ENCODE results near the gene ESPN.

ESPN gene

DNA sequence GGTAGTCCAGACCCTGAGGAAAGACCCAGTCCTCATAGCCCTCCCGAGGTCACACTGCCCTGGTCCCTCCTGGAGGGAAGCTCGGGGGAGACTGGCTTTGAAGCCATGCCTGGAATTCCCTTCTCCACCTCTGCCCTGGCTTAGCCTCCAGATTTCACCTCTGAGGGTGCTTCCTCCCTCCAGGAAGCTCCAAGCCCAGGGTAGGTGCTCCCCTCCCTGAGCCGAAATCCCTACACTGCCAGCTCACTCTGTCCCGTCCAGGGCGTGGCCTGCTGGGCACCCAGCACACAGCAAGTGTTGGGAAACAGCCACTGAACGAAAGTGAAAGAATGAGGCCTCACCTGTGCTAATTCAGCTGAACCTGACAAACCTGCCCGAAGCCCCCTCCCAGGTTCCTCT is 47.4 kb downstream of the ESPN start:
- ATAC-seq = no peak
- Mint-ChIP-seq H3K9me3 (no peaks in the 10 kb centered on the region), H3K27ac (no peak overlapping the region), H3K27me3 (peaks cover 24% of the 10 kb centered on the region), H3K4me1 (peaks cover 11% of the 10 kb centered on the region), H3K4me3 (no peak overlapping the region), H3K36me3 (no peaks in the 10 kb centered on the region)

DNA sequence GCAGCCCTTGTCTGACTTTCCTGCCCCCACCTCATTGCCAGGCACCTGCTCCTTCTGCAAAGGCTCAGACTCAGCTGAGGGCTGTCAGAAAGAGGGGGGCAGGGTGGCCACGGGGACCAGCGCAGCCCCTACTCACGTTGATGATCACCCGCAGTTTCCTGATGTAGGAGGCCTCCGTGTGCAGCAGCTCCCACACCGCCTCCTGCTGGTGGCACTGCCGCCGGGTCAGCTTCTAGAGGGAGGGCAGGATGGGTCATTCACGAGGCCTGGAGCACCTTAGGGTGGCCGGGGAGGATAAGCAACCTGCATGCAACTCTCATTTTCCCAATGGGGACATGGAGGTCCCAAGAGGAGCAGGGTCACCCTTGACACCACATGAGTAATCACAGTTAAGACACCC is 47.8 kb downstream of the ESPN start:
- Mint-ChIP-seq H3K9me3 (no peaks in the 10 kb centered on the region), H3K4me3 (no peak overlapping the region), H3K27me3 (peaks cover 20% of the 10 kb centered on the region), H3K27ac (no peak overlapping the region), H3K4me1 (peaks cover 11% of the 10 kb centered on the region), H3K36me3 (no peaks in the 10 kb centered on the region)
- ATAC-seq = no peak

DNA sequence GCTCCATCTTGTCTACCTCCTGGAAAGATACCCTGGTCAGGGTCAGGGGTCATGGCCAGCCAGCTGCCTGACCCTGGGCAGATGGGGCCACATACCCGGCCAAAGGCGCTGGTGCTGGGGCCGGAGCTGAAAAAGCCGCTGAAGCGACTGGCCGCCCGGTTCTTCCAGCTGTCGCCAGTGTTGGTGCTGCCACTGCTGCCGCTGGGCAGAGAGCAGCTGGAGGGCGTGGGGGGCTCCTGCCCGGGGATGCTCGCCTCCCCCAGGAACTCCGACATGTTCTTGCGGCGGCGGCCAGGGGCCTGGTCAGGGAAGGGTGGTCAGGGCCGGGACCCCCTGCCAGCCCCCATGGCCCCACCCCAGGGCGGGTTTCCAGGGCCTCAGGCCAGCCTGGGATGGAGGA is 48.6 kb downstream of the ESPN start:
- Mint-ChIP-seq H3K27me3 (peaks cover 13% of the 10 kb centered on the region), H3K9me3 (no peaks in the 10 kb centered on the region), H3K36me3 (no peaks in the 10 kb centered on the region), H3K4me3 (no peak overlapping the region), H3K4me1 (peaks cover 11% of the 10 kb centered on the region), H3K27ac (no peak overlapping the region)
- no peak for ATAC-seq

DNA sequence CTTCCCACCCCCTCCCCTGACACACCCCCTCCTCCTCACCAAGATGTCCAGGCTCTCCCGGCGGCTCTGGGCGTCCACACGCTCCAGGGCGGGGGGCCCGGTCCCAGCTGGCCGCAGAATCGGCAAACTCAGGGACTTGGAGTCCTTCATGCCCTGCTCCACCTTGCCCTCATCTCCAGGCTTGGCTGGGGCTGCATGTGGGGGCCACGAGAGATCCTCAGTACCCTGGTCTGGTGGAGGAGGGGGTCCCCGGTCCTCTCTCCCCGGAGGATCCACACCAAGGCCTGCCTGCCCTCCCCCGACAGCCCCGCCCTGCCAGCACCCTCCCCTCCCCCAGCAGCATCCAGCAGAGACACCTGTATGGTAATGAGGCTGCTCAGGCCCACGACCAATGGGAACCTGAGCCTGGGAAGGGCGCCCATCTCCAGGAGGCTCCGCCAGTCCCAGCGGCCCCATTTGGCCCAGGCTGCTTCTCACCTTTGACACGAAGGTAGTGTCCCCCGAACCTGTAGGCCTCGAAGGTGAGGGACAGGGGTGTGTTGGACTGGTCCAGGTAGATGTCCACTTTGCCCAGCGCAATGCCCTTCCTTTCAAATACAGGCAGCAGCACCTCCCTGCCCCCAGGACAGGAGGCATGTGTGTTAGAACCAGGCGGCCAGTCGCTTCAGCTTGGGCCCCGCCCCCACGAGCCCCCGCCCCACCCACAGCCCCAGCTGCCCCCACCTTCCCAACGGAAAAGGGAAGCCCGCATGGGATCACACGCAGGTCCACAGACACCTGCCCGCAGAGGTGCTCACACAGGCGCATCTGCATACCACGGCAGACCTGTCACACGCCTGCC is 49.6 kb downstream of the ESPN start:
- H3K4me3 Mint-ChIP-seq = no peak overlapping the region

DNA sequence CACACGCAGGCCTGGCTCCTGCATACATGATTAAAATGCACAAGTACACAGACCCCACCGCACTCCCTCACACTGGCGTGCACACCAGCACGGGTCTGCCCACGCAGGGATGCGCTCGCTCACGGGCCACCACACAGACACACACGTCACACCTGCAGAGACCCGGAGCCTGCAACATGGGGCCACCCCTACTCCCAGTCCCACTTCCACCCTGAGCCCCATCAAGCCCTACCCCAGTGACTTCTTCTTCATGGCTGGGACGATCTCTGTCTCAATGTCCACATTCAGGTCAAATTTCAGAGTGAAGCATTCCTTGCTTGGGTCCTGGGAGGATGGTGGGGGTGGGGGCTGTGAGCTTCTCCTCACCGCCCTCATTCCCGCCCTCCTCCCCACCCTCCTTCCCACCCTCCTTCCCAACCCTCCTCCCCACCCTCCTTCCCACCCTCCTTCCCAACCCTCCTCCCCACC is 50.3 kb downstream of the ESPN start:
- no peaks in the 10 kb centered on the region for H3K36me3 Mint-ChIP-seq
- no peak for ATAC-seq

More for the DNA sequence above, 49.6 kb downstream of the ESPN start:
- H3K27me3 Mint-ChIP-seq = peaks cover 13% of the 10 kb centered on the region
- no peaks in the 10 kb centered on the region for H3K9me3 Mint-ChIP-seq
- peaks cover 11% of the 10 kb centered on the region for H3K4me1 Mint-ChIP-seq
- ATAC-seq = no peak
- no peaks in the 10 kb centered on the region for H3K36me3 Mint-ChIP-seq
- no peak overlapping the region for H3K27ac Mint-ChIP-seq

DNA sequence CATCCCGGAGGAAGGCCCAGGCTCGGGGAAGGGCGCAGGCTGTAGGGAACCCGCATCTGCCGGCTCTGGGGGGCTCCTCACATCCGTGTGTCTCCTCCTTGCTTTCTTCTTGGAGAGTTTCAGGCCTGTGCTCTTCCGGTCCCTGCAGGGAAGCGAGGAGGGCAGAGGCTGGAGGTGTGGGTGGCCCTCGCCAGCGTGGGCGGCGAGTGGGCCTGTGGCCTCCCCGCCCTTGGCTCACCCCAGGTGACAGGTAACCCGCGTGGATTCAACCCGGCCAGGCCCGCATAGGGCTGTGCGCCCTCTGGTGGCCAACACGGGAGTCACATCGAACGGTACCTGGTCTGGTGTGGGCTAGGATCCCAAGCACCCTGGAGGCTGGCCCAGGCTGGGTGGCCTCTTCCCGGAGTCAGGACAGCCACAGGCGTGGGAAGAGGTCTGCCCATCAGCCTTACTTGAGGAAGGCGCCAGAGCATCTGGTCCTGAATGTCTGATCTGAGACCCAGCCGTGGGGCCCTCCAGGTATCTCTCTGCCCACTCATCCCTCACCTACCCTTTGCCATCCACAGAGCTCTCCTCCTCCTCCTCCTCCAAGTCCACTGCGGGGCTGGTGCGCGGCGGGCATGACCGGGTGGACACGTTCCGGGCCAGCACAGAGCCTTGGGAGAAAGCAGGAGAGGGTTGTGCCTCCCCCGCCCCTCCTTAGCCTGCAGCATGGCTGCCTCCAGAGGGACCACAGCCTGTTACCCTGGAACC is 51.0 kb downstream of the ESPN start:
- H3K4me1 Mint-ChIP-seq = peaks cover 11% of the 10 kb centered on the region
- H3K27me3 Mint-ChIP-seq = peaks cover 14% of the 10 kb centered on the region
- no peaks in the 10 kb centered on the region for H3K9me3 Mint-ChIP-seq
- H3K27ac Mint-ChIP-seq = no peak overlapping the region
- ATAC-seq = peak; percentile 74
- H3K4me3 Mint-ChIP-seq = no peak overlapping the region
- no peaks in the 10 kb centered on the region for H3K36me3 Mint-ChIP-seq

More for the DNA sequence above, 50.3 kb downstream of the ESPN start:
- H3K27ac Mint-ChIP-seq = no peak overlapping the region
- H3K9me3 Mint-ChIP-seq = no peaks in the 10 kb centered on the region
- peaks cover 11% of the 10 kb centered on the region for H3K4me1 Mint-ChIP-seq
- H3K27me3 Mint-ChIP-seq = peaks cover 13% of the 10 kb centered on the region
- no peak overlapping the region for H3K4me3 Mint-ChIP-seq

DNA sequence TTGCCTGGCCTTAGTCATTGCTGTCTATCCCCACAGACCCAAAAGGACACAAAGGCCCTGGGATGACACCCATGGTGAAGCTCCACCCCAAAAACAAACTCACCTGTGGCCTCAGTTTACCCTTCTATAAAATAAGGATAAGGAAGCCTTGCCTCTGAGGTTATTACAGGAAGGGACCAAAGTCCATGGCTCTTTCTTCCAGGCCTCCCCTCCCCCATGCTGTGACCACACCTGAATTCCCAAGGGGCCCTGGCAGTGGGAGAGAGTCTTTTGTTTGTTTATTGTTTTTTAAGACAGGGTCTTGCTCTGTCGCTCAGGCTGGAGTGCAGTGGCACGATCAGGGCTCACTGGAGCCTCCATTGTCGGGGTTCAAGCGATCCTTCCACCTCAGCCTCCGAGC is 51.9 kb downstream of the ESPN start:
- Mint-ChIP-seq H3K27ac (no peak overlapping the region), H3K27me3 (peaks cover 23% of the 10 kb centered on the region), H3K36me3 (no peaks in the 10 kb centered on the region), H3K9me3 (no peaks in the 10 kb centered on the region), H3K4me1 (peaks cover 11% of the 10 kb centered on the region), H3K4me3 (no peak overlapping the region)
- no peak for ATAC-seq

DNA sequence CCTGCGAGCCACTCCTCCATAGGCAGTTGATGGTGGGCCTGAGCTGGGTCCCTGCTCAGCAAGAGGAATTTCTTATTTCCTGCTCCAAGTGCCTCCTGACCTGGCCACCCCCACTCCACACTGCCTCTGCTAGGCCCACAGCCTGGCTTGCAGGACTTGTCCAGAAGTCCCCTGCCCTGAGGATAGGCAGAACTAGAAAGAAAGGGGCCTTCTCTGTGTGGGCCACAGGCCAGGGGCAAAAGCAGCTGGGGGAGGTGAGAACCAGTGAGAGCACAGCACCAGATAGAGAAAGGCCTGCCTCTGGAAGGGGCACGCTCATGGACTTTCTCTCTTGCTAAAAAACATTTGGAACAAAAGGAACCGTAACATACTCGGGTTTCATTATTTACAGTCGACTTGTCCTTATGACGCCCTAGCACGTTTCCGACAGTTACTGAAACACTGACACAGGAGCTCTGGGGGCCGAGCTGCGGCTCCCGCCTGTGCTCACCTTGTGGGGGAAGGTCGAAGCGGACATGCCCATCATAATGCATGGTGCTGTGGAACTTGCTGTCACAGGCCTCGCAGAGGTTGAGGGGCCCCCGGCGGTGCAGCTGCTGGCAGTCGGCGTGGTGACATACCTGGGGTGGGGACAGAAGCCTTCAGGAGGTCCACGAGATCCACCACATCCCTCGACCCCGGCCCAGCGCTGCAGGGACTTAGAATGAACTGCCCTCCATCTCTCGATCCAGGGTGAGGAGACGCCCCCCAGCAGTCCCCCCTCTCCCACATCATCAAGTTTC is 52.7 kb downstream of the ESPN start:
- H3K27ac Mint-ChIP-seq = no peak overlapping the region
- peaks cover 31% of the 10 kb centered on the region for H3K27me3 Mint-ChIP-seq

DNA sequence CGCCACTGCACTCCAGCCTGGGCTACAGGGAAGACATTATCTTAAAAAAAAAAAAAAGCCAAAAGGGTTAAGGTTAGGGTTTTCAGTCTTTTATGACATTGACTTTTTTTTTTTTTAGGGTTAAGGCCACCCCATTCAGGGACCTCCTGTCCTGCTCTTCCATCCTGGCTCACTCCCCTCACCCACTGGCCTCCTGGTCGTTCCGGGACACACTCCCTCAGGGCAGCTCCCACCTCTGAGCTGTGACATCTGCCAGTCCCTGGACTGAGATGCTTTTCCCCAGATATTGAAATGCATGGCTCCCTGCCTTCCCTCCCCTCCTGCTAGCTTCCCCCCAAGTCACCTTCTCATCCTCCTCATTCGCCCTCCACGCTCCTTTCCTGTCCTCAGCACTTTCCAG is 57.2 kb downstream of the ESPN start:
- no peaks in the 10 kb centered on the region for H3K36me3 Mint-ChIP-seq
- ATAC-seq = no peak
- H3K4me3 Mint-ChIP-seq = no peak overlapping the region
- no peaks in the 10 kb centered on the region for H3K9me3 Mint-ChIP-seq
- H3K4me1 Mint-ChIP-seq = peaks cover 13% of the 10 kb centered on the region
- peaks cover 55% of the 10 kb centered on the region for H3K27me3 Mint-ChIP-seq
- H3K27ac Mint-ChIP-seq = no peak overlapping the region

More for the DNA sequence above, 52.7 kb downstream of the ESPN start:
- Mint-ChIP-seq H3K4me1 (peaks cover 11% of the 10 kb centered on the region), H3K4me3 (no peak overlapping the region), H3K36me3 (no peaks in the 10 kb centered on the region), H3K9me3 (no peaks in the 10 kb centered on the region)
- ATAC-seq = no peak

DNA sequence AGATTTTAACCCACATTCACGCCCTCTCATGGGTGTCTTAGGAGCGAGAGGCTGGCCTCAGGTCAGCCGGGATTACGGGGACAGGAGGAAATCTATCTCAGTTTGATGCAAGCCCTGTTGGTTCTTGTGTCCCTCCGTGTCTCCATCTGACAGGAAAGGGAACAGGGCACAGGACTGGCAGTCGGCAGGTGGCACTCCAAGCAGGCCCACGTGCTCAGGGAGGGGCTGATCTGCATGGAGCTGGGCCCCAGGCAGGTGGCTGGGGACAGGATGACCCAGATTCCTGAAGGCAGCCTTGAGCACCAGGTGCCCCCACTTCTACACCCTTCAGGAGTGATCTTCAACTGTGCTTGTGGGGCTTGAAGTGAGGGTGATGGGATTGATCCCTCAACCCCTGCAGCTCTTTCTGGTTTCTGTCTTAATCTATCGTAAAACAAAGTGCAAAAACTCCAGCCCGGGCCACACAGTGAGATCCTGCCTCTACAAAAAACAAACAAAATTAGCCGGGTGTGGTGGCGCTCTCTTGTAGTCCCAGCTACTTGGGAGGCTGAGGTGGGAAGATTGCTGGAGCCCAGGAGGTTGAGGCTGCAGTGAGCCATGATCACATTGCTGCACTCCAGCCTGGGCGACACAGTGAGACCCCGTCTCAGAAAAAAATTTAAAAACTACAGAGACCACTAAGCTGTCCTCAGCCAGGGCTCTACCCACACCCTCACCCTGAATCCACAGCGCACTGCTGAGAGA is 58.6 kb downstream of the ESPN start:
- no peak for ATAC-seq
- Mint-ChIP-seq H3K27me3 (peaks cover 64% of the 10 kb centered on the region), H3K9me3 (no peaks in the 10 kb centered on the region), H3K36me3 (no peaks in the 10 kb centered on the region), H3K4me1 (peaks cover 13% of the 10 kb centered on the region), H3K4me3 (no peak overlapping the region), H3K27ac (no peak overlapping the region)

DNA sequence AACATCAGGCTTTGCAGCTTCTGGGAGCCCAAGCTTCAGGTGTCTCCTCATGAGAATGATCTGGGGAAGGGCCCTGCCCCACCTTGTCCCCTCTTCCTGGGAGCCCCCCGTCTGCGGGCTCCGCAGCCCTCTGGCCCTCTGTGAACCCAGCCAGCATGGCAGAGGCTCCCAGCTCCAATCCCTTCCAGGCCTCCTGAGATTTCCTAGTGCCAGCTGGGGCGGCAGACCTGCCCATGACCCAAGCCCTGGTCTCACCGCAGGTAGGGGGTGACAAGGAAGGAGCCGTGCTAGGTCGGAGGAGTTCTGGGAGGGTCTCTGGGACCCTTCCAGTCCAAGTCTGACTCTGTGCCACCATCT is 59.2 kb downstream of the ESPN start:
- Mint-ChIP-seq H3K27ac (no peak overlapping the region), H3K9me3 (no peaks in the 10 kb centered on the region), H3K36me3 (no peaks in the 10 kb centered on the region), H3K27me3 (peaks cover 64% of the 10 kb centered on the region), H3K4me1 (peaks cover 13% of the 10 kb centered on the region), H3K4me3 (no peak overlapping the region)
- ATAC-seq = no peak

DNA sequence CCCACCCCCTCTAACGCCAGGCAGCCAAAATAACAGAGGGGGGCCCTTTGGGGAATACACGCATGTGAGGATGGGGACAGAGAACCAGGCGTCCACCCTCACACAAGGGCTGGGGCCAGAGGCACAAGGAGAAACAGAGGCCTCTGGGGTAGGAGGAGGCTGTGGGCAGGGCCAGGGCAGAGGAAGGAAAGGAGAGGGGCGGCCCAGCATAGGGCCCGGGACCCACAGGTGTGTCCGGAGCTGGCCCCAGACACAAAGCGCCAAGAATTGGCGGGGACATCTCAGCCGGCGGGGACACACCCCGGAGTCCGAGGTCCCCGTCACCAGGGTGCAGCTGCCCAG is 60.2 kb downstream of the ESPN start:
- H3K9me3 Mint-ChIP-seq = no peaks in the 10 kb centered on the region
- no peak overlapping the region for H3K4me3 Mint-ChIP-seq
- H3K27ac Mint-ChIP-seq = no peak overlapping the region
- peaks cover 16% of the 10 kb centered on the region for H3K4me1 Mint-ChIP-seq
- H3K27me3 Mint-ChIP-seq = peaks cover 64% of the 10 kb centered on the region
- no peaks in the 10 kb centered on the region for H3K36me3 Mint-ChIP-seq
- no peak for ATAC-seq

DNA sequence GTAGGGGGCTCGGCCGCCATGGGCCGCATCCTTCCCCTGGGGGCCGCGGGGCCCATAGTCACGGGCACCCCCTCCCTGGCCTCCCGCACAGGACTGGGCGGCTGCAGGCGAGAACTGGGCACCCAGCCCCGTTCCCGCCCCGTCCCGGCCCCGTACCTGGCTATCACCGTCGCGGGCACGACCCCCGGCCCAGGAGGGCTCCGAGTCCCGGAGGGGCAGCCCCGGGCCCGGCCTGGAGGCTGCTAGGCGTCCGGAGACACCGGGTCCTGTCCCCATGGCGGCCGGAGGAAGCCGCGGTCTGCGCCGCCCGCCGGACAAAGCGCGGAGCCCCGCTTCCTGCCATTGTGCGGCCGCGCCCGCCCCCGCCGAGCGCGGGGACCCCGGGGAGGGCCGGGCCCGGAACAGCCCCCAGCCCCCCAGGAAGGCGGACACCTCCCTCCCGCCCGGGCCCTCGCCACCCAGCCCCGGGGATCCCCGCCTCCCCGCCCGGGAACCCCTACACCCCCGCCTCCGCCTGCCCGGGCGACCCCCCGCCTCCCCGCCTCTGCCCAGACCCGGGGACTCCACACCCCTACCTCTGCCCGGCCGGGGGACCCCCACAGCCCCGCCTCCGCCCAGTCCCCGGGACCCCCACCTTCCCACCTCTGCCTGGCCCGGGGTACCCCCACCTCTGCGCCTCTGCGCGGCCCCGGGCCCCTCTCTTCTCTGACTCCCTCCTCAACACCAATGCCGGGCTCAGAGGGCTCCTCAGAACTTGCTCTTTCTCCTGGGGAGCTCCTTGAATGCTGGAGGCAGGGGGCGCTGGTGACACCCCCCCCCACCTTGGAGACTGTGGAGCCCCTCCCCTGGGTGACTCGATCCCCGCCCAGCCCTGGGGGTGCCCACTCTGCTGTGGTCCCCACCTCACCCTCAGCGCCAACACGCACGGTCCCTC is 60.9 kb downstream of the ESPN start:
- Mint-ChIP-seq H3K36me3 (no peaks in the 10 kb centered on the region), H3K4me1 (peaks cover 21% of the 10 kb centered on the region), H3K27me3 (peaks cover 64% of the 10 kb centered on the region), H3K9me3 (no peaks in the 10 kb centered on the region), H3K27ac (peak overlapping the region; percentile 17), H3K4me3 (peak overlapping the region; percentile 56)
- peak; percentile 62 for ATAC-seq

DNA sequence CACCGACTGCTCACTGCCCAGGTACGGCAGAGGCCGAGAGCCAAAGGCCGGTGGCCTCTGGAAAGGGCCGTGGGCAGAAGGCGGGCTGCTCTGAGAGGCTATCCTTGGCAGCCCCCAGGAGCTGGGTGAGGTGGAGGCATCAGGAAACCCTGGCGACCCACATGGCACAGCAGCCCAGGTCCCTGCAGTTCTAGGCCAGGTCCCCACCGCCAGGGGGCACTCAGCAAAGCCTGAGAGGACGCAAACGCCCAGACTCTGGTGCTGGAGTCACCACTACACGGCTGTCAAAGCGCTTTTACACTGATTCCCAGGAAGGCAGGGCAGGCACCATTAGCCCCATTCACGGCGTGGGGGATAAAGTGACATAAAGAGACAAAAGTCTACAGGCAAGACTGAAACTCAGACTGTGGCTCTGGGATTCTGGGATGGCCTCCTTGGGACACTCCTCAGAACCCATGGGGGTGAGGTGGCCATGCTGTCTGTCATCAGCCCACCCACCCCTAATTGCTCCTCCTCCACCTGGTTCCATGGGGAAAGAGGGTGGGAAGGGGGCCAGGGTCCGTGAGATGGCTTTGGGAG is 61.9 kb downstream of the ESPN start:
- Mint-ChIP-seq H3K4me3 (peak overlapping the region; percentile 68), H3K9me3 (no peaks in the 10 kb centered on the region), H3K27me3 (peaks cover 54% of the 10 kb centered on the region), H3K27ac (peak overlapping the region; percentile 17), H3K4me1 (peaks cover 27% of the 10 kb centered on the region), H3K36me3 (no peaks in the 10 kb centered on the region)
- ATAC-seq = peak; percentile 73
